ENCODE results near the gene SLC25A21. TPM values are rescaled to one million over a fixed set of nuclear protein-coding genes. Genes with fewer than 3 reads are reported as not detected.

SLC25A21 gene
- 0.64 to 2.5 TPM (median 1.0 TPM) in 5 replicates for total RNA-seq (2022; extraction: Qiagen RNA extraction)

GRCh38 chr14:37172024-37172869 lies at the start of gene SLC25A21:
SLC25A21 (minus strand) TSS chr14:37172606.

DNA sequence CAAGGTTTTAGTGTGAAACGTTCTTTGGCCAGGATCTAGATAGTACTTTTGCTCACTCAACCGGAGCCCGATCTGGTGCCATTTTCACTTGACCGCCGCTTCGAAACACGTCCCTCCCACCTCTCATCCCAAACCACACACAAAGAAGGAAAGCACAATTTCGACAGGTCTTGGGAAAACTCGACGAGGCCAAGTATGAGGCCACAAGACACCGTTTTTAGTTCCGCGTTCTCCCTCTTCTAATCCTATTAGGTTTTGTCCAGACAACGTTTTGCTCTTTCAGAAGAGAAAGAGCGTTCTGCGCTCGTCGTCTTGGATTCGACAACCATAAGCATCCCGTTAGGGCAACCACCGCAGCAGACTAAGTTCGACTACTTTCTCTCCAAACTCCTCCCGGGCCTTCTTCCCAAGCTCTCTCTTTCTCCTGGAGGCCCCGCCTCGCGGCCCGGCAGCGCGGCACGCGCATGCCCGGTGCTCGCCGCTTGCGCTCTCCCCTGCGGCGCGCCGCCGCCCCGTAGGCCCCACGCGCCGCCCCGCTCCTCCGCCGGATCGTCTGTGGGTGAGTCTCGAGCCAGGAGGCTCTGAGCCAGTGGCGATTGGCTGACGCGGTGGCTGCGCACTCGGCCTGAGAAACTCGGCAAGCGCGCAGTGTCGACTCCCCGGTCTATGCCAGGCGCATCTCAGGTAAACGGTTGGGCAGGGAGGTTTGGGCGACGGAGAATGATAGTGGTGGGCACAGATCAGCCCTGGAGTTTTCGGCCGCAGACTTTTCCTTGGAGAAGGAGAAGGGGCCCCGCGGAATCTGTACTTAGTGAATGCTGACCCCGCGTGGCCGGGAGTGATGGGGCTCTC lies 25.2 kb upstream of the SLC25A21 start, which contains the start of gene MIPOL1:
Gene MIPOL1 (plus strand): TSS at position 517 of the 852 bp plus-strand sequence. CDS start 49,952 bp downstream, outside the sequence.

DNA sequence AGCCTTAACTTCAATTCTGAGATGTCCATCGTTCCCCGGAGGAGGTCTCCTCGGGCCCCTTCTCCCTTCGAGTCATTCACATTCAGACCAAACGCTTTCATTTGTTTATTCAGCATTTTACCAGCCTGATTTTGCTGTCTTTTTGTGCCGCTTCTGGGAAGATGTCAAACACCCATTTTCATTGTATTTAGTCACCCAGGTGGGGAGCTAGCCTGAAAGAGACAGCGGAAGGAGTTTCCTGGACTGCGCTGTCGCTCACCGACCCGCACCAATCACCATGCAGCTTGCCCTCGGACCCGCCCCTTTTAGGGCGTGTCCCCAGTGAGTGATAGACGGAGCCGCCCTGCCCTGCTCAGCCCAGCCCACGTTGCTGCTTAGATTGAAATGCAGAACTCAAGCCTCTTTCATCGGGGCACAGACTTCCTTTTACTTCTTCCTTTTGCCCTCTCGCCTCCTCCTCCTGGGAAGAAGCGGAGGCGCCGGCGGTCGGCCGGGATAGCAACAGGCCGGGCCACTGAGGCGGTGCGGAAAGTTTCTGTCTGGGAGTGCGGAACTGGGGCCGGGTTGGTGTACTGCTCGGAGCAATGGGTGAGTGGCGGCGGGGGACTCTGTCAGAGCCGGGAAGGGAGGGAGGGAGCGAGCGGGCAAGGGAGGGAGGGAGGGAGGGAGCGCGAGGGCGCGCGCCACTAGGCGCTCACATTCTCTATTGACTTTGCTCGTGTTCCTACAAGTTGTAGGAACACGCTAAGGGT lies 510.7 kb downstream of the SLC25A21 start, which contains the start of gene PAX9:
Gene PAX9 (plus strand): TSS at position 355 of the 752 bp plus-strand sequence. CDS start 230 bp downstream, at position 585.

Other genes with a start within 250 kb of the SLC25A21 start
- 2.1 to 3.0 TPM (median 2.6 TPM) in 5 replicates for gene MIPOL1, start 25.3 kb upstream of the SLC25A21 start, total RNA-seq (2022; extraction: Qiagen RNA extraction)